Measurements from ENCODE around the gene PITRM1.
"Not testable (repeated sequence)": the region's sequence is repeated elsewhere in the genome, so short reads cannot be mapped to it uniquely, and the experiment has no call there.

PITRM1 gene, protein sequence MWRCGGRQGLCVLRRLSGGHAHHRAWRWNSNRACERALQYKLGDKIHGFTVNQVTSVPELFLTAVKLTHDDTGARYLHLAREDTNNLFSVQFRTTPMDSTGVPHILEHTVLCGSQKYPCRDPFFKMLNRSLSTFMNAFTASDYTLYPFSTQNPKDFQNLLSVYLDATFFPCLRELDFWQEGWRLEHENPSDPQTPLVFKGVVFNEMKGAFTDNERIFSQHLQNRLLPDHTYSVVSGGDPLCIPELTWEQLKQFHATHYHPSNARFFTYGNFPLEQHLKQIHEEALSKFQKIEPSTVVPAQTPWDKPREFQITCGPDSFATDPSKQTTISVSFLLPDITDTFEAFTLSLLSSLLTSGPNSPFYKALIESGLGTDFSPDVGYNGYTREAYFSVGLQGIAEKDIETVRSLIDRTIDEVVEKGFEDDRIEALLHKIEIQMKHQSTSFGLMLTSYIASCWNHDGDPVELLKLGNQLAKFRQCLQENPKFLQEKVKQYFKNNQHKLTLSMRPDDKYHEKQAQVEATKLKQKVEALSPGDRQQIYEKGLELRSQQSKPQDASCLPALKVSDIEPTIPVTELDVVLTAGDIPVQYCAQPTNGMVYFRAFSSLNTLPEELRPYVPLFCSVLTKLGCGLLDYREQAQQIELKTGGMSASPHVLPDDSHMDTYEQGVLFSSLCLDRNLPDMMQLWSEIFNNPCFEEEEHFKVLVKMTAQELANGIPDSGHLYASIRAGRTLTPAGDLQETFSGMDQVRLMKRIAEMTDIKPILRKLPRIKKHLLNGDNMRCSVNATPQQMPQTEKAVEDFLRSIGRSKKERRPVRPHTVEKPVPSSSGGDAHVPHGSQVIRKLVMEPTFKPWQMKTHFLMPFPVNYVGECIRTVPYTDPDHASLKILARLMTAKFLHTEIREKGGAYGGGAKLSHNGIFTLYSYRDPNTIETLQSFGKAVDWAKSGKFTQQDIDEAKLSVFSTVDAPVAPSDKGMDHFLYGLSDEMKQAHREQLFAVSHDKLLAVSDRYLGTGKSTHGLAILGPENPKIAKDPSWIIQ

DNA sequence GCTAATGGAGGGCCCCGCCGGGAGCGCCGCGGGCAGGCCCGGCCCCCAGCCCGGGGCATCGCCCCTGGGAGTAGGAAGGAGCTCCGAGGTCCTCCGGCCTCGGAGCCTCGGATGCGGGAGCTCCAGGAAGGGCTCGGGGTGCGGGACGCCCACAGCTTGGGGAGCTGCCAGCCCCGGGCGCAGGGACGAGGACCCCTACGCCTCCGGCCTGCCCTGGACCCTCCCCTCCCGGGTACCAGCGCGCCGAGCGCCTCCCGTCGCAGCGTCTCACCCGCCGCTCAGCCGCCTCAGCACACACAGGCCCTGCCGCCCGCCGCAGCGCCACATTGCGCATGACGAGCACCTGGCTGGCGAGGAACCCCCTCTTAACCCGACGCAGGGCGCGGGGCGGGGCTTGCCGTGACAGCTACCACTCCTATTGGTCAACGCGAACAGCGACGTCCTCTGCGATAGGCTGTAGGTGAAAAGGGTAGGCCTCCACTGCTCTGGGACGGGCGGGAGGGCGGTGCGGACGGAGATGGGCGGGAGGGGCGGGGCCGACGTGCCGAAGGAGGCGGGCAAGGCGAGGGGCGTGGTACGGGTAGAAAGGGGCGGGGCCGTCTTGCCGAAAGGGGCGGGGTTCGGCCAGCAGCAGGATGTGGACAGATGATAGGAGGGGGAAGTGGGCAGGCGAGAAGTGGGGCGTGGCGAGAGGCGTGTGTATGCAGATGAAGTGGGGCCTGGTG, at the start of gene PITRM1:
PITRM1 (minus strand) TSS at position 337 of the 725 bp plus-strand sequence; CDS start at position 327, 10 bp downstream.
- Histone ChIP-seq H3K9ac (peak within 1 kb of the TSS; percentile 89 to 96 (median 93)), H3K9me3 (replicated peaks in 1 of 11) (peaks cover 0 to 18% (median 14%) of the 10 kb centered on the region in 11 experiments; a peak in 15 of 22 replicates), H3K27ac (peak within 1 kb of the TSS; percentile 60 to 92 (median 88))

DNA sequence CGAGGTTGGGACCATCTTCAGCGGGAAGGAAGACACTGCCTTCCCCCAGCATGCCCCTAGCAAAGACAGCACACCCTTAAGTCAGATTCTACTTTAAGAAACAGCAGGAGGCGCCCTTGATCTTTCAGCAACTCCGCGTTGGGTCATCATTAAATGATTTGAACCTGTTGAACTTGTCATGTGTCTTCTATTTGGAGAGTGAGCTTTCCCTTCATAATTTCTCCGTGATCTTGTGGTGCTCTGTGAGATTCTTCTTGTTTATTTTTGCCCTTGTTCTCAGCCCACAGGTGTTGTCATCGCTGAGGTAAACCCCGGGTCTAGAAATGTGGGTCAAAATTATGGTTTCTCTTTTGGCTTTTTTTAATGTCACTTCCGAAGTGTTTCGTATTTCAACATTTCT, 49.5 kb upstream of the PITRM1 start:
- no peak for TF ChIP-seq Cebpa-rat (IDR thresholded peaks at IDR 0.05)
- Histone ChIP-seq H3K4me2 (no peak overlapping the region), H3K27ac (no peak overlapping the region), H3K9ac (no peak overlapping the region), H3K27me3 (peaks cover 0 to 22% (median 0%) of the 10 kb centered on the region in 11 experiments; a peak in 7 of 22 replicates), H3K4me3 (no peak overlapping the region), H3K4me1 (peaks cover 5 to 15% (median 8%) of the 10 kb centered on the region in 10 experiments), H3K36me3 (no peaks in the 10 kb centered on the region), H3K9me3 (replicated peaks in 1 of 11) (peaks cover 0 to 8% (median 0%) of the 10 kb centered on the region in 11 experiments; a peak in 4 of 22 replicates), H4K20me1 (peaks cover 0 to 4% (median 0%) of the 10 kb centered on the region in 11 experiments; a peak in 1 of 22 replicates)

More for the DNA sequence above, at the start of gene PITRM1:
- peak within 1 kb of the TSS; percentile 73 to 96 (median 81) for H3K4me3 ChIP-seq
- H3K4me1 ChIP-seq: peaks cover 15 to 39% (median 27%) of the 10 kb centered on the region in 10 experiments
- H3K4me2 ChIP-seq: peak within 1 kb of the TSS; percentile 69 to 96 (median 90)
- TF ChIP-seq Cebpa-rat (IDR thresholded peaks at IDR 0.05): no peak
- peaks cover 25 to 33% (median 30%) of the 10 kb centered on the region in 11 experiments for H3K36me3 ChIP-seq
- H3K27me3 ChIP-seq: no peaks in the 10 kb centered on the region
- H4K20me1 ChIP-seq: peaks cover 0 to 30% (median 8%) of the 10 kb centered on the region in 11 experiments; a peak in 7 of 22 replicates

DNA sequence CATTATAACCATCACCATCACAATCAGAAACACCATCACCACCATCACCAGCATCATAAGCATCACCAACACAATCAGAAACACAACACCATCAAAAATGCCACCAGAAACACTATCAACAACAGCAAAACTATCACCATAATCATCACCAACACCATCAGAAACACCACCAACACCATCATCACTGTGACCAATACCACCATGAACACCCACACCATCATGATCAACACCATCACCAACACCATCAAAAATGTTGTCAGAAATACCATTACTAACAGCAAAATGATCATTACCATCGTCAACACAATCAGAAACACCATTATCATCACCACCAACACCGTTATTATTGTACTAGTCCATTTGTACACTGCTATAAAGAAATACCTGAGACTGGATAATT, 49.0 kb upstream of the PITRM1 start:
- not testable (repeated sequence) for H3K36me3 ChIP-seq; H3K4me2 ChIP-seq; H3K27ac ChIP-seq; H3K9me3 ChIP-seq (replicated peaks in 1 of 11); H4K20me1 ChIP-seq; H3K9ac ChIP-seq; H3K4me3 ChIP-seq
- H3K4me1 ChIP-seq: peaks cover under 1 to 10% (median 4%) of the 10 kb centered on the region in 10 experiments; a peak in 16 of 20 replicates
- H3K27me3 ChIP-seq: peaks cover 0 to 17% (median 0%) of the 10 kb centered on the region in 11 experiments; a peak in 6 of 22 replicates

DNA sequence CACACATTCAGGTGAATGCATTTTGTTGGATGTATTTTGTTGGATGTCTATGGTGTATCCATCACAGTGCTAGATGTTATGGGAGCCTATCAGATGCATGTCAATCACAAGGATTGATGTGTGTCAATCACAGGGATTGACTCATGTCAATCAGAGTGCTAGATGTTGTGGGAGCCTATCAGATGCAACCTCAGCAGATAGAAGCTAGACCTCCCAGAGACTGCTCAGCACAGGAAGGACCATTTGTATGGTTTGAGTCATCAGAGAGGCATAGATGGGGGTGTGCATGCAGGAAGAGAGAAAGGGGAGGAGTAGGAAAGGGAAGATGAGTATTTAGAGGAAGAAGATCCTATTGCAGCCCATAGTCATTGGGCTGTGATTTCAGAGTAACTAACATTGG, 48.3 kb upstream of the PITRM1 start:
- no peak for TF ChIP-seq Cebpa-rat (IDR thresholded peaks at IDR 0.05)
- no peaks in the 10 kb centered on the region for H3K36me3 ChIP-seq

DNA sequence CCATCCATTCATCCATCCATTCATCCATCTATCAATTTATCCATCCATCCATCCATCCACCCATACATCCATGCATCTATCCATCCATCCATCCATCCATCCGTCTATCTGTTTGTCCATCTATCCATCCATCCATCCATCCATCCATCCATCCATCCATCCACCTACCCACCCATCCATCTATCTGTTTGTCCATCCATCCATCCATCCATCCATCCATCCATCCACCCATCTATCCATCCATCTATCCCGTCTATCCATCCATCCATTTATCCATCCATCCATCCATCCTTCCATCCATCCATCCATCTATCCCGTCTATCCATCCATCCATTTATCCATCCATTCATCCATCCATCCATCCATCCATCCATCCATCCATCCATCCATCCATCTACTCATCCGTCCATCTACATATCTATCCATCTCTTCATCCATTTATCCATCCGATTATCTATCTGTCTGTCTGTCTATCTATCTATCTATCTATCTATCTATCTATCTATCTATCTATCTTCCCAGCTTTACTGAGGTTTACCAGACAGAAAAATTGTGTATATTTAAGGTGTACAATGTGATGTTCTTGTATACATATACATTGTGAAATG, 46.5 kb upstream of the PITRM1 start:
- not testable (repeated sequence) for H3K9me3 ChIP-seq (replicated peaks in 1 of 11); H3K4me2 ChIP-seq; H3K4me3 ChIP-seq; H4K20me1 ChIP-seq; H3K27ac ChIP-seq; H3K27me3 ChIP-seq; H3K9ac ChIP-seq; H3K36me3 ChIP-seq
- H3K4me1 ChIP-seq: peaks cover 6 to 17% (median 9%) of the 10 kb centered on the region in 10 experiments; a peak in 16 of 20 replicates

More for the DNA sequence above, 48.3 kb upstream of the PITRM1 start:
- Histone ChIP-seq H3K27ac (no peak overlapping the region), H3K9ac (no peak overlapping the region), H3K4me1 (peaks cover 0 to 9% (median 2%) of the 10 kb centered on the region in 10 experiments; a peak in 8 of 20 replicates), H4K20me1 (no peaks in the 10 kb centered on the region), H3K27me3 (peaks cover 0 to 12% (median 0%) of the 10 kb centered on the region in 11 experiments; a peak in 4 of 22 replicates), H3K4me3 (no peak overlapping the region), H3K4me2 (peak overlapping the region in 5 of 11 experiments; percentile 1 to 68 (median 41); a peak in 9 of 22 replicates), H3K9me3 (replicated peaks in 1 of 11) (peaks cover 0 to 8% (median 0%) of the 10 kb centered on the region in 11 experiments; a peak in 4 of 22 replicates)

DNA sequence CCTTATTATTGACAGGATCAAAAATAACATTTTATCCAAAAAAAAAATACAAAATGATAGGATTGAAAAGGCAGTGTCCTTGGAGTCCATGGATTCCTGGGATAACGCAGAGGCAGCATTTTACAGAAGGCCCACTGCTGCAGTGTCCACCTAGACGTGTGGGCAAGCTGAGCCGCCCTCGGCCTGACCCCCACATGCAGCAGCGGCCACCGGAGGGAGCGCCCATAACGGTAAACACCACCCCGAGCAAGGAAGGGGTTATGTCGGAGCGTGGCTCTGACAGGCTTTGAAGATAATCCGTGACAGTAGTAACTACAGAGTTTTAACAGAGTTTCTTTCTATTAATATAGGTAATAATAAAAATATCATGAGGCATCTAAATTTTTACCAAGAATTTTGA, 45.3 kb upstream of the PITRM1 start:
- H3K27ac ChIP-seq: no peak overlapping the region

DNA sequence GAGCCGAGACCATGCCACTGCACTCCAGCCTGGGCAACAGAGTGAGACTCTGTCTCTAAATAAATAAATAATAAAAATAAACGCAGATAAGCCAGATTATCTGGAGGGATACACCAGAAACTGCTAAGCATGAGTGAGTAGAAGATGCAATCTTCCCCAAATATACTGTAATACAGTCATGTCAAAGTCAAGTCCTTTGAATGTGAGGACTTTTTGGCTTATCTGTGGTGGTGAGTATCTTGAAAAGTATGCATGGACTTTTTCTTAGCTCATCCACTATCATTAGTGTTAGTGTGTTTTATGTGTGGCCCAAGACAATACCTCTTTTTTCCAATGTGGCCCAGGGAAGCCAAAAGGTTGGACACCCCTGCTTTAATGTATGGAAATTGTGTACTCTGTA, 44.7 kb upstream of the PITRM1 start:
- no peak overlapping the region for H3K4me3 ChIP-seq
- H3K27me3 ChIP-seq: no peaks in the 10 kb centered on the region
- H3K9ac ChIP-seq: no peak overlapping the region
- H3K36me3 ChIP-seq: no peaks in the 10 kb centered on the region
- no peak for TF ChIP-seq Cebpa-rat (IDR thresholded peaks at IDR 0.05)
- H3K27ac ChIP-seq: no peak overlapping the region
- H3K9me3 ChIP-seq (replicated peaks in 1 of 11): no peaks in the 10 kb centered on the region; a peak in 1 of 22 replicates
- H3K4me2 ChIP-seq: no peak overlapping the region
- peaks cover 6 to 18% (median 10%) of the 10 kb centered on the region in 10 experiments; a peak in 17 of 20 replicates for H3K4me1 ChIP-seq
- H4K20me1 ChIP-seq: no peaks in the 10 kb centered on the region

More for the DNA sequence above, 45.3 kb upstream of the PITRM1 start:
- no peak for TF ChIP-seq Cebpa-rat (IDR thresholded peaks at IDR 0.05)
- Histone ChIP-seq H3K4me1 (peaks cover 6 to 18% (median 10%) of the 10 kb centered on the region in 10 experiments; a peak in 17 of 20 replicates), H3K9ac (no peak overlapping the region), H3K36me3 (no peaks in the 10 kb centered on the region), H4K20me1 (no peaks in the 10 kb centered on the region), H3K9me3 (replicated peaks in 1 of 11) (no peaks in the 10 kb centered on the region; a peak in 1 of 22 replicates), H3K4me2 (no peak overlapping the region), H3K27me3 (0 out of 22 replicates have a peak, but pooled peaks cover 0 to 2% (median 0%) of the 10 kb centered on the region in 11 experiments), H3K4me3 (no peak overlapping the region)
